Keratinocyte (primary cell): ENCODE results near the gene MEA1.

Source experiments
- EZH2 ChIP-seq: IDR thresholded peaks from one replicate; pipeline ENCODE4 v1.6.1; 2012; ENCODE audit warnings: inconsistent platforms, mild to moderate bottlenecking, low read length, moderate library complexity
- TF ChIP-seq, protein P1 (sequence below), 3 experiments: IDR thresholded peaks in 1 of 3; conservative IDR thresholded peaks in 1 of 3; optimal IDR thresholded peaks in 1 of 3; 2 replicates in 2 of 3; 3 replicates in 1 of 3; pipeline versions ENCODE3 to v1.5.1; 2011; ENCODE audit warnings: low read length in 3 of 3, mild to moderate bottlenecking in 3 of 3, moderate library complexity in 2 of 3, control low read depth in 1 of 3, inconsistent platforms in 1 of 3; ENCODE audit not compliant: insufficient read depth in 2 of 3; ENCODE audit errors: extremely low read depth in 1 of 3

DNA sequence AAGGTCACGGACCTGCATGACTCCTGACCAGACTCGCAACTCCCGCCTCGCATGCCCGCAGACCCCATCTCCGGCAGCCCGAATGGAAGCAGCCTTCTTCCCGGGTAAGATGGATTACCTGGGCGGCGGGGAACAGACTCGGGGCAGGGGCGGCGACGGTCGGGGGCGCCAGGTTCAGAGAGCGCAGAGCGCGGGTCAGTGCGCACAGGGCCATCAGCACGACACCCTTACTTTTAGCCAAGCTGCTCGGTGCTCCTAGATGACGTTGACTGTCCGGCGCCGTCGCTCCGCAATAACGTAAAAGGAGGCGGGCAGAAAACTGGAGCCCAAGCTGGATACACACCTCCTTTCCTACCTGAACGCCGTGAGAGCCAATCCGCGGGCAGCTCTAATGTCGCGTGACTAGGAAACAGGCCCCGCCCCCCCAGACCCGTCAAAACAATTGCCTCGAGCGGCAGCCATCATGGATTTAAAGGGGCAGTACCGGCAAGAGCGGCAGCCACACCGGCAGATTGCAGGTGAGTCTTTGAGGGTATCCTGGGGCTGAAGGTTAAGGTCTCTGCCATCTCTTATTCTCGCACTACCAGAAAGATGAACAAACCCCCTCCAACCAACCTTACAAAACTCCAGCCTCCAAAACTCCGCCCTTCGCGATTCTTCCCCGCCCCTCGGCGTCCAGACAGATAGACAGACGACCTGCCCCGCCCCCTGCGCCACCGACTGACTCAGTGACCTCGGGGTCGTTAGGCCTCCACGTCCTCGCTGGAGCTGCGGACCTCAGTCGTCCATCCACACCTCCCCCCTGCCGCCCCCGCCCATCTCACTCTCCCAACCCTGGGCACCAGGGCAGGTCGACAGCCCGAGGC is 45.7 kb upstream of the MEA1 start, which contains the start of the genes KLC4 and MRPL2:
- TF ChIP-seq, protein P1, sequence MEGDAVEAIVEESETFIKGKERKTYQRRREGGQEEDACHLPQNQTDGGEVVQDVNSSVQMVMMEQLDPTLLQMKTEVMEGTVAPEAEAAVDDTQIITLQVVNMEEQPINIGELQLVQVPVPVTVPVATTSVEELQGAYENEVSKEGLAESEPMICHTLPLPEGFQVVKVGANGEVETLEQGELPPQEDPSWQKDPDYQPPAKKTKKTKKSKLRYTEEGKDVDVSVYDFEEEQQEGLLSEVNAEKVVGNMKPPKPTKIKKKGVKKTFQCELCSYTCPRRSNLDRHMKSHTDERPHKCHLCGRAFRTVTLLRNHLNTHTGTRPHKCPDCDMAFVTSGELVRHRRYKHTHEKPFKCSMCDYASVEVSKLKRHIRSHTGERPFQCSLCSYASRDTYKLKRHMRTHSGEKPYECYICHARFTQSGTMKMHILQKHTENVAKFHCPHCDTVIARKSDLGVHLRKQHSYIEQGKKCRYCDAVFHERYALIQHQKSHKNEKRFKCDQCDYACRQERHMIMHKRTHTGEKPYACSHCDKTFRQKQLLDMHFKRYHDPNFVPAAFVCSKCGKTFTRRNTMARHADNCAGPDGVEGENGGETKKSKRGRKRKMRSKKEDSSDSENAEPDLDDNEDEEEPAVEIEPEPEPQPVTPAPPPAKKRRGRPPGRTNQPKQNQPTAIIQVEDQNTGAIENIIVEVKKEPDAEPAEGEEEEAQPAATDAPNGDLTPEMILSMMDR (optimal IDR thresholded peaks at IDR 0.05 in 1 of 3, IDR thresholded peaks at IDR 0.05 in 1 of 3, conservative IDR thresholded peaks at IDR 0.05 in 1 of 3; ENCODE audit: extremely low read depth in 1 of 3, insufficient read depth in 2 of 3, low read length in 3 of 3) = no peak
- TF ChIP-seq EZH2 = no peak
